Measurements from ENCODE around the gene TPST2. TPM values are rescaled to one million over a fixed set of nuclear protein-coding genes. Genes with fewer than 3 reads are reported as not detected.

TPST2 gene
- total RNA-seq, 2 experiments from 2014 or later: 42.4 to 42.9 TPM

GRCh38 chr22:26486394-26486793 is 103.5 kb downstream of the TPST2 start:
- ChIA-PET POLR2A (no interaction called here), CTCF (no interaction called here)

DNA sequence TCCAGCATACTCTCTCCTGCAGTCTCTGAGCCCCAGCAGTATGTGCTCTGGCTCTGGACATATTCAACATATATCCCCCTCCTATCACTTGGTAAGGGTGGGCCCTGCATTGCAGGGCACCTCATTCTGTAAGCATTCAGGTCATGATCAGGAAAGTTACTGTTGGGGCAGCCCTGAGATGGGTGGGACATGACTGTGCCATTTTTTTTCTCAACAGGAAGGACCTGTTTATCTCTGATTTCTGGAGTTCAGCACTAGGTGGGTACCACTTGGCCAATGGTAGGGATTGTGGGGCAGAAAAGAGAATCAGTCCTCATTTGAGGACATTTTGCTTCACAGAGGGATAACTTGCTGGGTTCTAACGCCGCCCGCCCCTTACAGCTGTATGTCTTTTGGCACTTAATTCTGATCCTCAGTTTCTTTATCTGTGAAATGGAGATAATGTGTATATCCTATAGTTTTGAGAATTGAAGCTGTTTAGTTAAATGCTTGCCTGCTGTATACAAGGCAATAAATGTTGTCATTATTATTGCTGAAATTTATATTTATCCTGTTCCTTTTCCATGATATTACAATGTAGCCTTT is 104.0 kb downstream of the TPST2 start:
- POLR2A ChIA-PET: no interaction called here
- CTCF ChIA-PET: no interaction called here

GRCh38 chr22:26485013-26485412 is 104.9 kb downstream of the TPST2 start:
- CTCF ChIA-PET: interaction anchor here (1.5 to 2.9 kb wide), 4 partner anchors 18 to 181 kb away, joined by 3 to 17 read pairs (median 5); no protein-coding TSS in a partner anchor
- POLR2A ChIA-PET: interaction anchor here (1.0 to 2.7 kb wide), 4 partner anchors 8 to 187 kb away, joined by 4 to 13 read pairs (median 6); no protein-coding TSS in a partner anchor

DNA sequence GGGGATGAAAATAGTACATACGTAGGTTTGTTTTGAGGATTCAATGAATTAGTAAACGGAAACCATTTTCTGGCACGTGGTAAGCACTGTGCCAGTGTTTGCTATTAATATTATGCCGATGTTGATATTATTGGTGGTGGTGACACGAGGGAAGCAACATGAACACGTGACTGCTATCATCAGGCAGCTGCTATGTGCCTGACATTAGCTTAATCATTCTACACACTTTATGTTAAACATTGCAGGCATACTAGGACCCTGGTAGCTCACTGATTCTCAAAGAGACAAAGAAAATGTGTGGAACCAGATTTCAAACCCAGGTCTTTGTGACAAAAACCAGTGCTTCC is 105.6 kb downstream of the TPST2 start:
- CTCF ChIA-PET: interaction anchor here (0.7 to 4.1 kb wide), 9 partner anchors 16 to 182 kb away, joined by 3 to 17 read pairs (median 4); partner anchors contain the start of genes ASPHD2 and MIAT
- POLR2A ChIA-PET: interaction anchor here (1.0 to 3.4 kb wide), 8 partner anchors 8 to 187 kb away, joined by 3 to 18 read pairs (median 5); no protein-coding TSS in a partner anchor

DNA sequence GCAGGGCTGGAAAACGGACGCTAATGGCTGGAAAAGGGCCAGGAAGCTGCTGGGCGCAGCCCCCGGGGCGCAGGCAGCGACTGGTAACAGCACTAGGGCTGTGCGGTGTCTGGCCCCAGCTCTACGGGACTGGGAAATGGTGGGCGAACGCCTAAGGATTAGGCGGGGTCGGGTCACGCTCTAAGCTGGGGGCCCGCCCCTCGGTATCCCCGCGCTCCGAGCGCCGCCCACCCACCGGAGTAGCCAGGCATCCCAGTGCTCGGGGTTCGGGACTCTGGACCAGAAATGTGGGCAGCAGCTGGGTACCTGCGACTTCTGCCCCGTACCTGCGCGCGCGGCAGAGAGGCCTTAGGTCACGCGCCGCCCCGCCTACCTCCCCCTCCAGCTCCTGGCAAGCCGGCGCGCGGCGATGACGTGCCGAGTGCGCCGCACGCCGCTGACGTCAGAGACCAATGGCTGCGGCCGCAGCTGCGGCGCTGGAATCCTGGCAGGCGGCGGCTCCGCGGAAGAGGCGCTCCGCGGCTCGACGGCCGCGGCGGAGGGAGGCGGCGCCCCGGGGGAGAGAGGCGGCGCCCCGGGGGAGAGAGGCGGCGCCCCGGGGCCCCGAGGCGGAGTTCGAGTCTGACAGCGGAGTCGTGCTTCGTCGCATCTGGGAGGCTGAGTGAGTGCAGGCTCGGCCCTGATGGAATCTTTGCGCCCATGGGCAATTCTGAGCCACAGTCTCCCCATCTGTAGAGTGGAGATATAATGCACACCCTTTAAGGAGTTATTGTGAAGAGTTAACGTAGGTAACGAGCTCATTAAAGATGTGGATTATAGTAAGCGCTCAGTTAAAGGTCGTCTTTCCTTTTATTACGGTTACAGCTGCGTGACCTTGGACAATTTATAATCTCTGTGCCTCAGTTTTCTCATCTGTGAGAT is 106.2 kb downstream of the TPST2 start, which contains the start of the genes HPS4 and SRRD:
TSS of gene HPS4 (minus strand) at position 345 of the 921 bp plus-strand sequence. CDS start 2,021 bp downstream, outside the sequence.
TSS of gene SRRD (plus strand) at position 439 of the 921 bp plus-strand sequence. CDS start at position 453, 14 bp downstream.
- ChIA-PET CTCF (interaction anchor here (0.6 to 4.1 kb wide), 11 partner anchors 10 to 182 kb away, joined by 3 to 17 read pairs (median 3); partner anchors contain the start of genes ASPHD2 and MIAT), POLR2A (interaction anchor here (0.6 to 3.4 kb wide), 12 partner anchors 9 to 190 kb away, joined by 3 to 18 read pairs (median 4); no protein-coding TSS in a partner anchor)

GRCh38 chr22:26483043-26483438 is 106.9 kb downstream of the TPST2 start:
- POLR2A ChIA-PET: interaction anchor here (0.6 to 3.4 kb wide), 11 partner anchors 9 to 191 kb away, joined by 3 to 18 read pairs (median 4); no protein-coding TSS in a partner anchor
- CTCF ChIA-PET: interaction anchor here (0.6 to 4.1 kb wide), 7 partner anchors 9 to 118 kb away, joined by 3 to 17 read pairs (median 3); partner anchors contain the start of gene ASPHD2

DNA sequence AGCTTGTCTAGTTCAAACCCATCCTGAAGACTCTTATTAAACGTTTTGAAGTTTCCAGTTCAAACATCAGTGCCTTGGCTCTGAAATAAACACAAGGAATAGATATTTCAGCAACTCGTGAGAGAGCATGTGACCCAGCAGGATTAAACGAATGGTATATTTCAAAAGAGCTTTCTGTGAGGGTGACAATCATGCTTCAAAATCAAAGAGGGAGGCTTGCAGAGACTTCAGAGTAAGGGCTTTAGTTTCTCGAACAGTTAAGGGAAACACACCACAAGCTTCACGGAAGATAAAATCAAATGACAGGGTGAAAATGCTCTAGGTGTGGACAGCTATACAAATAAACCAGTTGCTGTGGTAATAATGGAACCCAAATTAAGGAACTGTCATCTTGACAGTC is 107.8 kb downstream of the TPST2 start:
- ChIA-PET CTCF (interaction anchor here (0.8 to 4.1 kb wide), 3 partner anchors 21 to 117 kb away, joined by 3 to 12 read pairs (median 3); partner anchors contain the start of gene ASPHD2), POLR2A (interaction anchor here (0.6 to 3.4 kb wide), 2 partner anchors 52 to 191 kb away, joined by 3 to 18 read pairs; no protein-coding TSS in a partner anchor)

DNA sequence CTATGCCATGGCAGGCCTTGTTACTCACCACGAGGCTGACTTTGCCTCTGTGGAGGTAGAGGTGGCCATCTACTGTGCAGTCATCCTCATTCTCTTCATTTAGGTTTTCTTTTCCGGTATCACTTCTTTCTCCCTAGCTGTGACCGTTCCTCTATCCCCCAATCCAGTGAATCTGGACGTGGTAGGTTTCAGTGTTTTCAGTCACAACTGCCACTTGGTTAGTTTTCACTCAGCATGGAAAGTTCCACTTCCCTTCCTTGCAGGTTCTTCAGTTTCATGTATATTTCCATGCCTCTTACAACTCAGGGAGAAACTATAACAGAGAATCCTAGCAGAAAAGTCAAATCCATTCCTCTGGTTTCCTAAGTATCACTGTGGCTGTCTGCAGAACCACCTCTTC is 108.2 kb downstream of the TPST2 start:
- ChIA-PET POLR2A (interaction anchor here (0.6 to 3.4 kb wide), 2 partner anchors 51 to 191 kb away, joined by 3 to 18 read pairs; no protein-coding TSS in a partner anchor), CTCF (interaction anchor here (0.5 to 4.1 kb wide), 3 partner anchors 21 to 130 kb away, joined by 3 to 12 read pairs (median 4); partner anchors contain the start of gene ASPHD2)

DNA sequence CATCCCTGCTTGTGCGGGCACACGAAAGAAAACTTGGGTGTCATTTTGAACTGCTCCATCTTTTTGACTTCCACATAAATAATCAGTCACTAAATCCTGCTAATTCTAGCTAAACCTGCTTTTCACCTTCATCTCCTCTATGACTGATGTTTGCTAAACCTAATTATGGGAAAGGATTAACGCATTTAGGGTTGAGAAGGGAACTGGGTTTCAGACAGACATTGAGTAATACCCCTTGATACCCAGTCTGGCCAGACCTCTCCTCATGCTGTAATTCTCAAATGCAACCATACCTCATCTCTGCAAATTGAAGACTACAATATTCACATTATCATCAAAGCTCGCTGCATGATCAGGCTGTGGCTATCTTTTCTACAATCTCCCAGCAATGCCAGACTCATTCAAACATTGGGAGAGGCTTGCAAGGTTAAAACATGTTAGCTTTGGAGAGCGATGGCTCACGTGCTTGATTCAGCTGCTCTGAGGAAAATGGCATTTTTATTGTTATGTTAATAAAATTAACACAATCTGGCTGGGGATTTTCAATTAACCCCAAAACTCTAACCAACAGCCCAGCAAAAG is 108.7 kb downstream of the TPST2 start:
- CTCF ChIA-PET: interaction anchor here (0.5 to 4.1 kb wide), 4 partner anchors 20 to 130 kb away, joined by 3 to 12 read pairs (median 4); partner anchors contain the start of gene ASPHD2
- POLR2A ChIA-PET: interaction anchor here (3.4 kb wide), 1 partner anchor 51 kb away, joined by 18 read pairs; no protein-coding TSS in a partner anchor

- CTCF ChIA-PET: interaction anchor here (0.6 to 4.1 kb wide), 2 partner anchors 40 to 50 kb away, joined by 5 to 12 read pairs; partner anchors contain the start of gene ASPHD2
Measured at GRCh38 chr22:26480611-26480932, 109.4 kb downstream of the TPST2 start.

GRCh38 chr22:26479792-26480610 is 109.9 kb downstream of the TPST2 start:
- ChIA-PET POLR2A (no interaction called here), CTCF (interaction anchor here (0.5 to 1.6 kb wide), 3 partner anchors 19 to 185 kb away, joined by 3 to 5 read pairs (median 4); no protein-coding TSS in a partner anchor)

More at GRCh38 chr22:26480611-26480932, 109.4 kb downstream of the TPST2 start:
- POLR2A ChIA-PET: no interaction called here

DNA sequence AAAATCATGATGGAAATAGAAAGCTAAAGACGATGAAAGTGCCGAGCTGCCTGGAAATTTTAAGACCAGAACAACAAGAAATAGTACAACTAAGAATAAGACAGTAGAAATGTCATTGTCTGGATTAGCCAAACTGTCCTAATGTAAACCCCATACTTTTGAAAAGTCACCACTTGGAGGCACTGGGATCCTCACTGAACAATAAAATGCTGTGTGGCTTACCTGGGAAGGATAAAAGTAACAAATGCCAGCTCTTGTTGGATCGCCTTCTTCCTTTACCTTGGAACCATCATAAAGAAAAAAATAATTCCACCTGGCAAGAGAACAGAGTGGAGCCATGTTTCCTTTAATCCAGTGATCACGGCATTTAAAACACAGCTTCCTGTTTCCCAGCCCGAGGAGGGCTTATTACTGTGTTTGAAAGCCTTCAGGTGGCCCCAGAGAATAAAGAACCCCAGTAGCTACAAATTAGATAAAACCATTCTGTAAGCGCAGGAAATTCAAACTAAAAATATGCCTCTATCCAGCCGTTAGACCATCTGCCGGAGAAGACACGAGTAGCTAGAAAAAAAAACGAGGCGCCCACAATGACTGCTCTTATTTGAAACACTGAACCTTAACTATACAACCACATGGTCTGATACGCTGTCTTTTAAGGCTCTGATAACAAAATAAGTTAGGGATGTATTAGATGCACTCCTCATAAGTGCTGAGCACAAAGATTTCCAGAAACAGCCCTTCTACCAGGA is 110.7 kb downstream of the TPST2 start:
- ChIA-PET CTCF (interaction anchor here (0.5 to 1.6 kb wide), 3 partner anchors 18 to 186 kb away, joined by 3 to 5 read pairs (median 4); no protein-coding TSS in a partner anchor), POLR2A (no interaction called here)

GRCh38 chr22:26477341-26477731 is 112.6 kb downstream of the TPST2 start:
- ChIA-PET POLR2A (no interaction called here), CTCF (interaction anchor here (1.0 kb wide), 1 partner anchor 113 kb away, joined by 5 read pairs; no protein-coding TSS in a partner anchor)

DNA sequence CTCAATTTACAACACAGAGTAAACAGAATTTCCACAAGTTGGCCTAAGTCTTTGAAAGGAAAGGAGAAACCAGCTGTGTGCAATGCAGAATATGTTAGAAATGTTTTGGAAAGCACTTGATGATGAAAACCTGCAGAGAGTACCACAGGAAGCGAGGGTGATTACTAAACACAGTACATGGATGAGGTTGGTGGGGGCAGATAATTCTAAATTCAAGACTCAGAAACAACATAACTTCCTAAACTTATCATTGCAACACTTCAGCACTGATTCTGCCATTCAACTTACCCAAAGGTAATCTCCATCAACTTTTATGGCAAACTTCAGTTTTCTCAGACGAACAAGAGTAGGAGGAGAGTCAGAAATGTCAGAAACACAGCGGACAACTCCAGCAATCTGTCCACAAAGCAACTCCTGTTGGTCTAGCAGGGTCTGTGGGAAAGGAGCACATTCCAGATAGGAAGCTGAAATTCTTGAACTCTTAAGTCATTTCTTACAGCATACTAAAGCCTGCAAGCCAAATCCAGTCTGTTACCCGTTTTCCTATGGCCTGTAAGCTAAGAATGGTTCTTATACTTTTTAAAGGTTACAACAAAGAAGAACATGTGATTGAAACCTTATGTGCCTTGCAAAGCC is 113.1 kb downstream of the TPST2 start:
- CTCF ChIA-PET: interaction anchor here (0.9 to 1.0 kb wide), 2 partner anchors 51 to 113 kb away, joined by 3 to 5 read pairs; no protein-coding TSS in a partner anchor

GRCh38 chr22:26474682-26475081 is 115.2 kb downstream of the TPST2 start:
- ChIA-PET POLR2A (no interaction called here), CTCF (interaction anchor here (1.1 kb wide), 1 partner anchor 8 kb away, joined by 3 read pairs; no protein-coding TSS in a partner anchor)

More for the DNA sequence above, 113.1 kb downstream of the TPST2 start:
- POLR2A ChIA-PET: no interaction called here
